Endodermal cell (in vitro differentiated cells): ENCODE results near the gene COL13A1. TPM values are rescaled to one million over a fixed set of nuclear protein-coding genes. Genes with fewer than 3 reads are reported as not detected.

Experiments used
- DNase-seq: peaks from one replicate; pipeline ENCODE4 v3.0.0-alpha.2; 2017
- H3K27ac ChIP-seq: 2 replicates; pipeline ENCODE4 v1.5.1; 2013; ENCODE audit warnings: mild to moderate bottlenecking, low read depth, low read length, moderate library complexity
- H3K27me3 ChIP-seq: 2 replicates; pipeline ENCODE4 v1.6.1; 2013; ENCODE audit warnings: mild to moderate bottlenecking, low read length, moderate library complexity; ENCODE audit not compliant: insufficient read depth, control insufficient read depth, poor library complexity, severe bottlenecking
- H3K36me3 ChIP-seq: 2 replicates; pipeline ENCODE4 v1.7.0; 2013; ENCODE audit warnings: mild to moderate bottlenecking, low read length, moderate library complexity; ENCODE audit not compliant: control insufficient read depth, insufficient read depth
- H3K4me1 ChIP-seq: one replicate; pipeline ENCODE4 v1.7.0; 2013; ENCODE audit warnings: low read length; ENCODE audit not compliant: control insufficient read depth, insufficient read depth
- H3K4me3 ChIP-seq: 2 replicates; pipeline ENCODE4 v1.5.1; 2013; ENCODE audit warnings: mild to moderate bottlenecking, low read length, moderate library complexity
- H3K9ac ChIP-seq: 2 replicates; pipeline ENCODE4 v1.6.1; 2013; ENCODE audit warnings: mild to moderate bottlenecking, low read length, moderate library complexity; ENCODE audit not compliant: poor library complexity, severe bottlenecking; ENCODE audit errors: extremely low read depth
- H3K9me3 ChIP-seq: 2 replicates; pipeline ENCODE4 v1.6.1; 2013; ENCODE audit warnings: mild to moderate bottlenecking, low read length, moderate library complexity; ENCODE audit not compliant: control insufficient read depth
- H3K27ac Mint-ChIP-seq: 2 replicates; pipeline ENCODE4 v1.8.0; 2020; ENCODE audit warnings: mixed read lengths
- H3K27me3 Mint-ChIP-seq: 2 replicates; pipeline ENCODE4 v1.8.0; 2021; ENCODE audit warnings: mild to moderate bottlenecking, mixed read lengths; ENCODE audit not compliant: insufficient read depth
- H3K36me3 Mint-ChIP-seq: 2 replicates; pipeline ENCODE4 v1.8.0; 2020; ENCODE audit warnings: low read depth, mixed read lengths
- H3K4me1 Mint-ChIP-seq: 2 replicates; pipeline ENCODE4 v1.8.0; 2020; ENCODE audit warnings: mixed read lengths
- H3K4me3 Mint-ChIP-seq: 2 replicates; pipeline ENCODE4 v1.8.0; 2020; ENCODE audit warnings: mild to moderate bottlenecking, moderate library complexity, mixed read lengths
- H3K9me3 Mint-ChIP-seq: 2 replicates; pipeline ENCODE4 v1.8.0; 2020; ENCODE audit warnings: mild to moderate bottlenecking, mixed read lengths
- CTCF ChIP-seq: fragments of 200-600 bp; sonication (generic); conservative IDR thresholded peaks from 2 replicates; pipeline ENCODE4 v1.5.0; 2021; ENCODE audit warnings: antibody characterized with exemption, mild to moderate bottlenecking
- WGBS, 2 experiments: methylation state at CpG; one replicate each; pipeline versions ENCODE4 v1.1.5 to v1.1.7; 2013; ENCODE audit warnings: missing lambda C conversion rate in 2 of 2, mixed read lengths in 1 of 2; ENCODE audit not compliant: insufficient coverage in 1 of 2, insufficient read length in 1 of 2; 5-methylcytosine and 5-hydroxymethylcytosine counted together
- total RNA-seq, 2 donors: library from RNA; stranded (reverse); fragmentation: NEBNext Ultra II Directional in 1 of 2; extraction: Animal tissue kit (Norgen Biotek cat#: 25700) in 1 of 2; gene quantifications; 2 replicates in 1 of 2; 3 replicates in 1 of 2; pipeline ENCODE4 v1.2.1, GENCODE V29; 2021

Gene COL13A1
- total RNA-seq, 2 donors from 2014 or later, result 15.9 to 20.7 TPM

- WGBS, 2 experiments, result 80 to 91% methylated on average over 3 of the region's 3 CpGs
- Histone ChIP-seq H3K4me3 (no peak overlapping the region), H3K4me1 (peaks cover 6% of the 10 kb centered on the region), H3K27ac (no peak overlapping the region), H3K9me3 (no peaks in the 10 kb centered on the region), H3K36me3 (no peaks in the 10 kb centered on the region), H3K27me3 (no peaks in the 10 kb centered on the region), H3K9ac (no peak overlapping the region)
- Mint-ChIP-seq H3K4me3 (no peak overlapping the region), H3K27me3 (no peaks in the 10 kb centered on the region), H3K9me3 (no peaks in the 10 kb centered on the region), H3K4me1 (peaks cover 21% of the 10 kb centered on the region), H3K36me3 (peaks cover 5% of the 10 kb centered on the region), H3K27ac (no peak overlapping the region)
- DNase-seq, result no peak
- no peak for TF ChIP-seq CTCF
Measured at GRCh38 chr10:69951658-69952057, 150.0 kb downstream of the COL13A1 start.

GRCh38 chr10:69952069-69952800 is 150.5 kb downstream of the COL13A1 start:
- TF ChIP-seq CTCF, result no peak
- no peaks in the 10 kb centered on the region for H3K27me3 ChIP-seq
- WGBS, 2 experiments, result 58 to 73% methylated on average over 4 to 6 of the region's 6 CpGs
- H3K27me3 Mint-ChIP-seq, result no peaks in the 10 kb centered on the region
- no peaks in the 10 kb centered on the region for H3K9me3 ChIP-seq
- H3K4me3 Mint-ChIP-seq, result no peak overlapping the region
- H3K4me3 ChIP-seq, result no peak overlapping the region
- peak; percentile 60 for DNase-seq
- no peaks in the 10 kb centered on the region for H3K9me3 Mint-ChIP-seq
- peaks cover 6% of the 10 kb centered on the region for H3K4me1 ChIP-seq
- H3K9ac ChIP-seq, result no peak overlapping the region
- no peak overlapping the region for H3K27ac ChIP-seq
- H3K27ac Mint-ChIP-seq, result peak overlapping the region; percentile 83
- H3K36me3 Mint-ChIP-seq, result peaks cover 1% of the 10 kb centered on the region
- peaks cover 21% of the 10 kb centered on the region for H3K4me1 Mint-ChIP-seq
- H3K36me3 ChIP-seq, result no peaks in the 10 kb centered on the region

GRCh38 chr10:69952821-69953221 is 151.1 kb downstream of the COL13A1 start:
- 59 to 67% methylated on average over 4 to 5 of the region's 5 CpGs for WGBS, 2 experiments
- DNase-seq, result peak; percentile 53
- Histone ChIP-seq H3K27me3 (no peaks in the 10 kb centered on the region), H3K27ac (no peak overlapping the region), H3K4me3 (peak overlapping the region; percentile 12), H3K9ac (no peak overlapping the region), H3K4me1 (peaks cover 6% of the 10 kb centered on the region), H3K9me3 (no peaks in the 10 kb centered on the region), H3K36me3 (no peaks in the 10 kb centered on the region)
- peak overlapping the region; percentile 5 for H3K4me3 Mint-ChIP-seq
- H3K4me1 Mint-ChIP-seq, result peaks cover 21% of the 10 kb centered on the region
- no peaks in the 10 kb centered on the region for H3K9me3 Mint-ChIP-seq
- no peaks in the 10 kb centered on the region for H3K27me3 Mint-ChIP-seq
- H3K36me3 Mint-ChIP-seq, result no peaks in the 10 kb centered on the region
- peak overlapping the region; percentile 83 for H3K27ac Mint-ChIP-seq
- no peak for TF ChIP-seq CTCF
